DLD1 (cell line): Measurements from ENCODE around the gene TPM4.

Experiments
- in situ Hi-C: cut with HindIII; loops from 2 replicates; pipeline ENCODE4 v1.10.0; 2017; ENCODE audit warnings: low sequenced_read_pairs

The TPM4 gene

DNA sequence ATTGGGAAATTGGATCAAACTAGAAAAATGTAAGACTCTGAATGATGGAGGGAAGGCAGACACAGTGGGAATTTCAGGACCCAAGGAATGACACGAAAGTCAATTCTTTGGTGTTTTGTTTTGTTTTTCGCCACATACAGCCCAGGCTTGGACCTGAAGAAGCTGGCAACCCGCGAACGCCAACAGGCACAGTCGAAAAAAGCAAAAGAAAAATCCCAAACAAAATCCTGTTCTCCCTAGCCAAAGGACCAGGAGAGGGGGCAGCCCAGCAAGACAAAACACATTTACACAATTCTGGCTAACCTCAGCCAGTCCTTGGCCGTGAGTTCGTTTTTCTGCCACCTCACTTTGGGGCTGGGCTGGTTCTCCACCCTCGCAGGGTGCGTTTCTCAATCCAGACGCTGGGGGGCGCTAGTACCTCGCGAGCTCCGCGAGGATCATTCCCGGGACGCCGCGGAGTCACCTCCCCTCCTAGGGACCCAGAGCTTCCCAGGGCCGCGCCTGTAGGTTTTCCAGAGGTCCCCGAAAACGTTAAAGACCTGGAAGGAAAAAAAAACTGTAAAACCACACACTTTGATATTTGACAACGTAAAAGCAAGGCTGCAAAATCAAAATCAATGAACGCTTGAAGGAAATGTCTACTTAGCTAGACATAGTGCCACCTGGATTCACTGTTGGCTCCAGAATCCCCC is 34.9 kb upstream of the TPM4 start:
- in situ Hi-C loops: loop anchor here (5.0 kb wide), 1 partner anchor 86 kb away; no protein-coding TSS in a partner anchor

- in situ Hi-C loops: loop anchor here (5.0 kb wide), 1 partner anchor 85 kb away; no protein-coding TSS in a partner anchor
These were observed 34.3 kb upstream of the TPM4 start for GRCh38 chr19:16041991-16042386.

DNA sequence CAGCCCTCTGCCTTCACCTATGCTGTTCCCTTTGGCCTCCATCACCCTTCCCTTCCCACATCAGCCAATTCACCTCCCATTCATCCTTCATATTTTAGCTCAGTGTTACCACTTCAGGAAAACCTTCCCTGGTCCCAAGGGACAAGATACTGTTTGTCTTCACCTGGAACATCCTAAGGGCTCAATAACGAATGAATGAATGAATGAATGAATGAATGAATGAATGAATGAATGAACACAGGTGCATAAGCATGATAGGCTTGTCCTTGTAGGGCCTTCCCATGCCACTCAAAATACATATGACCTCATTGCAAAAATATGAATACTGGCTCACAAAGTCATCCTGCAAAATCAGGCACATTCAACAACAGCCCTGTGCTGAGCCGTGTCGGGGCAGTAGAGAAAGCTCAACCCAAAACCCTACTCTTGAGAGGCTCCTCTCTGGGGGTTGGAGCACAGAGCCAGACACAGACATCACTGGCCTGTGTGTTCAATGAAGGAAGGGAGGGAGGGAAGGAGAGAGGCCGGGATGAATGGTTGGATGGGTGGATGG is 33.7 kb upstream of the TPM4 start:
- in situ Hi-C loops: loop anchor here (5.0 kb wide), 1 partner anchor 85 kb away; no protein-coding TSS in a partner anchor

DNA sequence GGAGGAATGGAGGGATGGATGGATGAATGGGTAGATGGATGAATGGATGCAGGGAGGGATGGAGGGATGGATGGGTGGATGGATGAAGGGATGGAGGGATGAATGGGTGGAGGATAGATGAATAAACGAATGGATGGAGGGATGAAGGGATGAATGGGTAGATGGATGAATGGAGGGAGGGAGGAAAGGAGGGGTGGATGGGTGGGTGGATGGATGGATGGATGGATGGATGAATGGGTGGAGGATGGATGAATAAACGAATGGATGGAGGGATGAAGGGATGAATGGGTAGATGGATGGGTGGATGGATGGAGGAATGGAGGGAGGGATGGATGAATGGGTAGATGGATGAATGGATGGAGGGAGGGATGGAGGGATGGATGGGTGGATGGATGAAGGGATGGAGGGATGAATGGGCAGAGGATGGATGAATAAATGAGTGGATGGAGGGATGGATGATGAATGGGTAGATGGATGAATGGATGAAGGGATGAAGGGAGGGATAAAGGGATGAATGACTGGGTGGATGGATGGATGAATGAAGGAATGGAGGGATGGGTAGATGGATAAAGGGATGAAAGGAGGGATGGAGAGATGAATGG is 33.0 kb upstream of the TPM4 start:
- in situ Hi-C loops: loop anchor here (5.0 kb wide), 1 partner anchor 84 kb away; no protein-coding TSS in a partner anchor

- in situ Hi-C loops: loop anchor here (5.0 kb wide), 1 partner anchor 83 kb away; no protein-coding TSS in a partner anchor
These were observed 31.5 kb upstream of the TPM4 start for GRCh38 chr19:16044746-16045145.

GRCh38 chr19:16045171-16045570 is 31.1 kb upstream of the TPM4 start:
- in situ Hi-C loops: no loop called here

GRCh38 chr19:16045893-16046292 is 30.4 kb upstream of the TPM4 start:
- in situ Hi-C loops: no loop called here

GRCh38 chr19:16048583-16048982 is 27.7 kb upstream of the TPM4 start:
- in situ Hi-C loops: no loop called here

DNA sequence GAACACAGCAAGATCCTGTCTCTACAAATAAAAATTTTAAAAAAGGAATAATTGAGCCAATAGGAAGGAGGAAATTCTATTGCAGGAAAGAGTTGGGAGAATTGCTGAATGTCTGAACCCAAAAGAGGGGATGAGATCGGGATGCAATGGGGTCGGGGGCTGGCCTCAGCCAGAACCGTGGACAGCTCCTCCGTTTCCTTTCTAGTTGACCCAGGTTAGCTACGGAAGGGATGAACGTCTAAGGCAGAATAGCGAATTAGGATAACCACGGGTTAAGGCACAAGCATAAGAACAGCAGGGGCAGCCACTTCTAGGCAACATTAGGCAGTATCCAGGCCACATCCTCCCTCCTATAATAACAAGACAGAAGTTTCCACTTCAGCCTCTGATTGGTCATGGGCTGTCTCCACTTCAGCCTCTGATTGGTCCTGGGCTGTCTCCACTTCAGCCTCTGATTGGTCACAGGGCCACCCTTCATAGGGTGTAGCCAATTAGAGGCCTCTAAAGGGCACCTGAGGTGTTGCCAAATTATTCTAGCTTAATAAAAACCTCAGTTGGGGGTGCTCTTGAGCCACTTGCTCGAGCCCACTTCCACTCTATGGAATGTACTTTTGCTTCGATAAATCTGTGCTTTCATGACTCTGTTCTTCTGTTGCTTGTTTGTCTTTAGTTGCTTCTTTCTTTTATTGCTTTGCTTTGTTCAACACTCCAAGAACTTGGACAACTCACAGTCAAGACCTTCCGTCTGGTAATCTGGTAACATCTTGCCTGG is 24.9 kb upstream of the TPM4 start:
- in situ Hi-C loops: no loop called here

DNA sequence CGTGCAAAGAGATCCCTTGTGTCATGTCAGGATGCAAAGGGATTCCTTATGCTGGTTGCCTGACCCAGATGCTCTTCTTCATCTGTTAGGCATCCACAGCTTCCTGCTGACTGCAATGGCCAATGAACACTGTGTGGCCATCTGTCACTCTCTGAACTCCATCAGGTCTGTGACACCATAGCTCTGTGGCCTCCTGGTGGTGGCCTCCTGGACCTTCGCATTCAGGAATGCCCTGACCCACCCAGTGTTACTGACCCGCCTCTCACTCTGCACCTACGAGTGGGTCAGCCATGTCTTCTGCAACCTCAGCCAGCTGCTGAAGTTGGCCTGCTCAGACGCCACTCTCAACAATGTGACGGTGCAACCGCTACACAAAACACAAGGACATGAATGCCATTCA is 23.9 kb upstream of the TPM4 start:
- in situ Hi-C loops: no loop called here

DNA sequence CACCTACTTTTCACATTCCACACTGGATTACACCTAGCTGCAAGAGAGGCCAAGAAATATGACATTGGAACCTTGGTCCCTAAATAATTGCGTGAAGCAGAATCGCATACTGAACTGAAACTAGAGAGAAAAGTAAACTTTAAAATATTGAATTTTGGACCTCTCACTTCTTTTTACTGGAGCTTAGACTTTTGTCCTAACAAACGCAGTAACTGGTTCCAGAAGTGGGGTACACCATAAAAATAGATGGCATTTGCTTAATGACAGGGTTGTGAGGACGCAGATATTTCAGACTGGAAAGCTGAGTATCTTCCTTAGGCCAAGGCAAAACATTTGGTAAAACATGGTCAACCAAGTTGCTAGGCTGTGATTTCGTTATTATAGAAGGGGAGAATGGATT is 19.2 kb upstream of the TPM4 start:
- in situ Hi-C loops: no loop called here

GRCh38 chr19:16060294-16060693 is 16.0 kb upstream of the TPM4 start:
- in situ Hi-C loops: no loop called here

GRCh38 chr19:16061943-16062342 is 14.4 kb upstream of the TPM4 start:
- in situ Hi-C loops: no loop called here

DNA sequence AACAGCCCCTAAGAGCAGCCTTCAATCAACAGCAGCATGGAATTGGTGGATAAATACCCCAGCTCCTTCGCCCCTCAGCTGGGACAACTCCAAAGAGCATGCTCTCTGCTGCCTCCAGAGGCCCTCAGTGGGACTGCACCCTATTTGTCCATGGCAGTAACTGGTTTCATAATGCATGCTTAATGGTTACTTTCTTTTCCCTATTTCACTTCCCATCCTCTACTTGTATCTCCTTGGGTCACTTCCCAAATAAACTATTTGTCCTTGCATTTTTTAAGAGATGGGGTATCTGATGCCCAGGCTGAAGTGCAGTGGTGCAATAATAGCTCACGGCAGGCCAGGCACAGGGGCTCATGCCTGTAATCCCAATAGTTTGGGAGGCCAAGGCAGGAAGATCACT is 13.5 kb upstream of the TPM4 start:
- in situ Hi-C loops: no loop called here

- in situ Hi-C loops: no loop called here
These were observed 11.9 kb upstream of the TPM4 start for GRCh38 chr19:16064209-16064889.

- in situ Hi-C loops: no loop called here
These were observed 9.6 kb upstream of the TPM4 start for GRCh38 chr19:16066611-16067104.

DNA sequence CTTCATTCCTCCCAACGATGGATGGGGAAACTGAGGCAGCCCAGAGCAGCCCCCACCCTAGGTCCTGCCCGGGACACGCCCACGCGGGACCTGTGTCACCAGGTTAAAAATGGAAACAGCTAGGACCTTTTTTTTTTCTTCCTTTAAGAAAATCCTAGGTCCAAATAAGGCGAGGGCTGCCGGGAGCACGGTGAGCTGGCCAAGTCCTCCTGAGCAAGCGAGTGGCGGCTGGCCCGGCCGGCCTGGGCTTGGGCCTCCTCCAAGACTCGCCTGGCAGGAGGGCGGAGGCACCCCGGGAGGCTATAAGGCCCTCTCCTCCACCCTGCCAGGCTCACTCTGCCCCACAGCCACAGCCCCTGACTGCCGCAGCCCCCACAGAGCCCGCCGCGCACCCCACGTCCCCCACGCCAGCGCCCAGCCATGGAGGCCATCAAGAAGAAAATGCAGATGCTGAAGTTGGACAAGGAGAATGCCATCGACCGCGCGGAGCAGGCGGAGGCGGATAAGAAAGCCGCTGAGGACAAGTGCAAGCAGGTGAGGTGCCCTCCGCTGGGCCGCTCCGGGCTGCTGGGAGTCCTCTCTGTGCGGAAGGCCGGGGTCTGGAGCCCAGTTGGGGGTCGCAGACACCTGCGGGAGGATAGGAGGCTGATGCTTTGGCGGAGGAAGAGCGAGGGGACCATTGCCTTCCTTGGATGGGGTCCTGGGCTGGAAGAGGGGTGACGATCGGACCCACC is 8.9 kb upstream of the TPM4 start:
- in situ Hi-C loops: no loop called here

GRCh38 chr19:16068696-16069259 is 7.5 kb upstream of the TPM4 start:
- in situ Hi-C loops: no loop called here

GRCh38 chr19:16069813-16070365 is 6.4 kb upstream of the TPM4 start:
- in situ Hi-C loops: no loop called here
